ENCODE data around the gene KCNK4. TPM values are rescaled to one million over a fixed set of nuclear protein-coding genes. Genes with fewer than 3 reads are reported as not detected.

Gene KCNK4
- total RNA-seq, 2 donors from 2014 or later = not detected

DNA sequence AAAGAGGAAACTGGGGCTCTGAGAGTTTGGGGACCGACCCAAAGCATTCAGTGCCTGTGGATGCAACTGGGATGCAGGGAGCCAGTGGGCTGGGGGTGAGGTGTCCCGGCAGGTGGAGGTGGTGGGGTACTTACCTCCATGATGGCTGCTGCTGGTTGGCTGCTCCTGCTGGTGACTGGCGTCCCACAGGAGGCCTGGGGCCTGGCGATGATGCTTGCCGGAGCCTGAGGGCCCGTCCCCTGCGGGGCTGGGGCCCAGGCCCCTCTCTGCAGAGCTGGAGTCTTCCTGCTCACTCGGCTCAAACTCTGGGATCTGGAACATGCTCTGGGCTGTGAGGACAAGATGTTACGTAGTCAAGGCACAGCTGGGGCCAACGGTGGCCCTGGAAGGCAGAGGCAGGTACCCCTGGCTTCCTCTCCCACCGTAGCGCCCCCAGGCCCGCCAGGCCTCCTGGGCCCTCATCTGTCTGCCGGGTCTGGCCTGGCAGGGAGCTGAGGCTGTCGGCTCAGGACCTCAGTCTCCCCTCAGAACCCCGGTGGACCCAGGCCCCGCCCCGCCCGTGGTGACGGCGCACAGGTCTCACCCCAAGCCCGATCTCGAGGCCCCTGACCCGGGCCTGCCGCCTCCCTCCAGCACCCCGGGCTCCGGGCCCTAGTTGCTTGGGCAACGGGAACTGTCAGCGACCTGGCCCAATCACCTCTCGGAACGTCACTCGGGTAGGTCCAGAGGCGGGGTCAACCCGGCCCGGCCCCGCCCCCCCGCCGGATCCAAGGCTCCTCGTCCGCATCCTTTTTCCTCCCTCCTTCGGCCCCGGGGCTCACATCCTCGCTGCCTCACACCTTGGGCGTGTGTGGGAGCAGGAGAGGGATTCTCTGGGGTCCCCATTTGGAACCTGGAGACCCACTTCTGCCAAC, 6.8 kb upstream of the KCNK4 start, which contains the start of gene BAD:
Gene BAD, minus strand, starts transcription at position 618 of the 914 bp plus-strand sequence. Its CDS starts 297 bp downstream, at position 321.
- Histone ChIP-seq H3K27ac (peak within 1 kb of the TSS; percentile 96), H3K9me3 (no peaks in the 10 kb centered on the region), H3K27me3 (no peaks in the 10 kb centered on the region), H3K4me3 (peak within 1 kb of the TSS; percentile 77), H3K9ac (ENCODE audit: low read depth in 2 of 2, low read length in 2 of 2) (peak within 1 kb of the TSS; percentile 88 to 94), H3K4me1 (peaks cover 11% of the 10 kb centered on the region), H3K36me3 (no peaks in the 10 kb centered on the region)
- DNase-seq = peak; percentile 97
- no peak for TF ChIP-seq CTCF (IDR thresholded peaks at IDR 0.05)
- intact Hi-C loops (cut with DNase I) = no loop called here

- peak within 1 kb of the TSS; percentile 96 for H3K27ac ChIP-seq
- peaks cover 2% of the 10 kb centered on the region for H3K27me3 ChIP-seq
- H3K36me3 ChIP-seq = no peaks in the 10 kb centered on the region
- peak; percentile 91 for DNase-seq
- H3K9me3 ChIP-seq = no peaks in the 10 kb centered on the region
- H3K9ac ChIP-seq (ENCODE audit: low read depth in 2 of 2, low read length in 2 of 2) = peak within 1 kb of the TSS; percentile 88 to 94
- intact Hi-C loops (cut with DNase I) = no loop called here
- H3K4me3 ChIP-seq = peak within 1 kb of the TSS; percentile 77
- TF ChIP-seq CTCF (IDR thresholded peaks at IDR 0.05) = no peak
- H3K4me1 ChIP-seq = peaks cover 11% of the 10 kb centered on the region
Measured at GRCh38 chr11:64284962-64285884, 5.9 kb upstream of the KCNK4 start, which contains the start of gene GPR137. TSS of gene GPR137 (plus strand) at chr11:64285848. CDS start at chr11:64286525, 677 bp downstream.

GRCh38 chr11:64285885-64286800, 5.0 kb upstream of the KCNK4 start:
- no peak for DNase-seq
- H3K36me3 ChIP-seq = no peaks in the 10 kb centered on the region
- intact Hi-C loops (cut with DNase I) = no loop called here
- no peak for TF ChIP-seq CTCF (IDR thresholded peaks at IDR 0.05)
- peak overlapping the region; percentile 84 to 88 for H3K9ac ChIP-seq (ENCODE audit: low read depth in 2 of 2, low read length in 2 of 2)
- H3K4me3 ChIP-seq = peak overlapping the region; percentile 77
- peaks cover 11% of the 10 kb centered on the region for H3K4me1 ChIP-seq
- peak overlapping the region; percentile 96 for H3K27ac ChIP-seq
- H3K9me3 ChIP-seq = no peaks in the 10 kb centered on the region
- H3K27me3 ChIP-seq = peaks cover 12% of the 10 kb centered on the region

DNA sequence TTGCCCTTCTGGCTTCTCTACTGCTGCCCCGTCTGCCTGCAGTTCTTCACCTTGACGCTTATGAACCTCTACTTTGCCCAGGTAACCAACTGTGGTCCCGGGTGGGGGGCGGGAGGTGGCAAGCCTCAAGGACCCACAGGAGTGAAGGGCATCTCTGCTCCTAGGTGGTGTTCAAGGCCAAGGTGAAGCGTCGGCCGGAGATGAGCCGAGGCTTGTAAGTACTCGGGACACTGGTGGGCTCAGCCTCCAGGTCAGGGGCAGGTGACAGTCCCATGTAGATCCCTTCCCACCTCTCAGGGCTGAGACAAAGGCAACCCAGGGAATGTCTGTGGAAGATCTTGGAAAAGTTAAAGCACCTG, 4.3 kb upstream of the KCNK4 start:
- Histone ChIP-seq H3K27me3 (peaks cover 18% of the 10 kb centered on the region), H3K4me1 (peaks cover 11% of the 10 kb centered on the region), H3K4me3 (no peak overlapping the region), H3K9ac (ENCODE audit: low read depth in 2 of 2, low read length in 2 of 2) (peak overlapping the region in 1 of 2 donors; percentile 84), H3K36me3 (no peaks in the 10 kb centered on the region), H3K27ac (no peak overlapping the region), H3K9me3 (no peaks in the 10 kb centered on the region)
- DNase-seq = no peak
- intact Hi-C loops (cut with DNase I) = no loop called here
- no peak for TF ChIP-seq CTCF (IDR thresholded peaks at IDR 0.05)
